Measurements from ENCODE around the gene NUP85.

DNA sequence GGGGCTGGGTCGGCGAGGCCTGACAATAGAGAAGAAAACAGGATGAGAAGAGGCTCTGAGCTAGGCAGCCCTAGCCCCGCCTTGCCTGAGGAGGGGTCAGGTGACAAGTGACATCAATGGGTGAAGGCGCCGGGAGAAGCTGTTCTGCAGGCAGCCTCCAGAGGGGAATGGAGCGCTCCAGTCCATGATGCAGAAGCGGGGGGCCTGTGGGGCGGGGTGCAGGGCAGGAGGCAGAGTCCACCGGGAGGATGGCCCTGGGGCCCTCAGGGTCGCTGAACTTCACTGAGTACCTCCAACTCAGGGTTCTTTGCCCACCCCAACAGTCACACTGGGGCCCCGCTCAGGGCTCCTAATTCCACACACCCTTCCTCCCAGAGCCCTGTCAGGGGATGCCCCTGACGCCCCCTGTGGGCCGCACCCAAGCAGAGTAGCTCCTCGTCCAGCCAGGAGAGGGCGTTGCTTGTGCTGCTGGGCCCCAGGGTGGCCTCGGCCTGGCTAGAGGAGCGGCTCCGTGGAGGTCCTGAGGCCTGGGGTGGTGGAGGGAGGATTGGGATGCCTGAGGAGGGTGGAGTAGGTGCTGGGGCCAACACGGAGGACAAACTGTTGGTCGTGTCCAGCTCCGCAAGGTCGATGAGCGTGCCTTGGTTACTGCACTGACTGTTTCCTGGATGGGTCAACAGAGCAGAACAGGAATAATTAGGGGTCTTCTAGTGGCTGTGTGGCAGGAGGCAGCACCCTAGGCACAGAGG lies 35.1 kb downstream of the NUP85 start:
- TF ChIP-seq POLR2A (IDR thresholded peaks at IDR 0.05): no peak
- TF ChIP-seq, protein P1, sequence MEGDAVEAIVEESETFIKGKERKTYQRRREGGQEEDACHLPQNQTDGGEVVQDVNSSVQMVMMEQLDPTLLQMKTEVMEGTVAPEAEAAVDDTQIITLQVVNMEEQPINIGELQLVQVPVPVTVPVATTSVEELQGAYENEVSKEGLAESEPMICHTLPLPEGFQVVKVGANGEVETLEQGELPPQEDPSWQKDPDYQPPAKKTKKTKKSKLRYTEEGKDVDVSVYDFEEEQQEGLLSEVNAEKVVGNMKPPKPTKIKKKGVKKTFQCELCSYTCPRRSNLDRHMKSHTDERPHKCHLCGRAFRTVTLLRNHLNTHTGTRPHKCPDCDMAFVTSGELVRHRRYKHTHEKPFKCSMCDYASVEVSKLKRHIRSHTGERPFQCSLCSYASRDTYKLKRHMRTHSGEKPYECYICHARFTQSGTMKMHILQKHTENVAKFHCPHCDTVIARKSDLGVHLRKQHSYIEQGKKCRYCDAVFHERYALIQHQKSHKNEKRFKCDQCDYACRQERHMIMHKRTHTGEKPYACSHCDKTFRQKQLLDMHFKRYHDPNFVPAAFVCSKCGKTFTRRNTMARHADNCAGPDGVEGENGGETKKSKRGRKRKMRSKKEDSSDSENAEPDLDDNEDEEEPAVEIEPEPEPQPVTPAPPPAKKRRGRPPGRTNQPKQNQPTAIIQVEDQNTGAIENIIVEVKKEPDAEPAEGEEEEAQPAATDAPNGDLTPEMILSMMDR (IDR thresholded peaks at IDR 0.05): peak in 4 of 6 experiments; percentile 28 to 38 (median 34)
